ENCODE measurements around the gene SPINT3.

- TF ChIP-seq CTCF (IDR thresholded peaks at IDR 0.05; ENCODE audit: insufficient read depth, low read depth, low read length) (no peak), EZH2 (IDR thresholded peaks at IDR 0.05; ENCODE audit: insufficient read depth, low read length) (no peak)
Measured at GRCh38 chr20:45496166-45496565, 19.3 kb downstream of the SPINT3 start.
